Colonic mucosa (tissue), 4 donors: ENCODE measurements around the gene KIF5B. TPM values are rescaled to one million over a fixed set of nuclear protein-coding genes. Genes with fewer than 3 reads are reported as not detected.
"Not testable (repeated sequence)": the region's sequence is repeated elsewhere in the genome, so short reads cannot be mapped to it uniquely, and the experiment has no call there.

Experiments
- DNase-seq: peaks from one replicate; pipeline ENCODE4 v3.0.0-alpha.2; 2020
- H3K27ac ChIP-seq: fragments of 200-600 bp; one replicate; pipeline ENCODE4 v1.8.0; 2021
- H3K27me3 ChIP-seq: fragments of 200-600 bp; one replicate; pipeline ENCODE4 v1.8.0; 2021
- H3K36me3 ChIP-seq: fragments of 200-600 bp; one replicate; pipeline ENCODE4 v1.8.0; 2021
- H3K4me1 ChIP-seq: fragments of 200-600 bp; one replicate; pipeline ENCODE4 v1.8.0; 2021; ENCODE audit warnings: mild to moderate bottlenecking
- H3K4me3 ChIP-seq: fragments of 200-600 bp; one replicate; pipeline ENCODE4 v1.8.0; 2021
- H3K9ac ChIP-seq, 2 donors: one replicate each; pipeline ENCODE4 v1.7.0; 2013; ENCODE audit warnings: control low read depth in 2 of 2, low read depth in 2 of 2, low read length in 2 of 2
- H3K9me3 ChIP-seq: fragments of 200-600 bp; one replicate; pipeline ENCODE4 v1.8.0; 2021
- CTCF ChIP-seq: fragments of 200-600 bp; IDR thresholded peaks from one replicate; pipeline ENCODE4 v1.8.0; 2022; ENCODE audit warnings: antibody characterized with exemption, mild to moderate bottlenecking
- intact Hi-C: fragments of 100-400 bp; cut with DNase I; formaldehyde crosslinking; loops from one replicate; pipeline ENCODE4 v1.14.1; 2022
- total RNA-seq, 2 donors: library from RNA; stranded (reverse); fragmentation: NEBNext Ultra II Directional in 1 of 2; extraction: Animal tissue kit (Norgen Biotek cat#: 25700) in 1 of 2; gene quantifications; one replicate each; pipeline ENCODE4 v1.2.1, GENCODE V29; 2021
- donor health status: healthy.
- donor health status: DM: no; HTN: no; CAD: no.
- donor health status: DM: no; HTN: no; CAD: no.

Gene KIF5B
- total RNA-seq, 2 donors from 2014 or later, result 119 to 153 TPM

GRCh38 chr10:31978156-31978483 lies 78.1 kb downstream of the KIF5B start:
- Histone ChIP-seq H3K27me3 (no peaks in the 10 kb centered on the region), H3K27ac (no peak overlapping the region), H3K4me3 (no peak overlapping the region), H3K9ac (no peak overlapping the region), H3K36me3 (no peaks in the 10 kb centered on the region), H3K9me3 (no peaks in the 10 kb centered on the region), H3K4me1 (no peaks in the 10 kb centered on the region)
- intact Hi-C loops, result no loop called here
- no peak for TF ChIP-seq CTCF
- no peak for DNase-seq

GRCh38 chr10:31977440-31978155 lies 78.6 kb downstream of the KIF5B start:
- Histone ChIP-seq H3K36me3 (no peaks in the 10 kb centered on the region), H3K4me3 (no peak overlapping the region), H3K9ac (no peak overlapping the region), H3K9me3 (no peaks in the 10 kb centered on the region), H3K27ac (no peak overlapping the region), H3K4me1 (no peaks in the 10 kb centered on the region), H3K27me3 (no peaks in the 10 kb centered on the region)
- TF ChIP-seq CTCF, result no peak
- intact Hi-C loops, result no loop called here
- no peak for DNase-seq

GRCh38 chr10:31975157-31975765 lies 81.0 kb downstream of the KIF5B start:
- Histone ChIP-seq H3K36me3 (no peaks in the 10 kb centered on the region), H3K4me1 (no peaks in the 10 kb centered on the region)
- intact Hi-C loops, result no loop called here

GRCh38 chr10:31974434-31975124 lies 81.6 kb downstream of the KIF5B start:
- Histone ChIP-seq H3K9me3 (no peaks in the 10 kb centered on the region), H3K9ac (no peak overlapping the region), H3K27me3 (no peaks in the 10 kb centered on the region), H3K4me1 (no peaks in the 10 kb centered on the region), H3K4me3 (no peak overlapping the region), H3K27ac (no peak overlapping the region), H3K36me3 (no peaks in the 10 kb centered on the region)
- intact Hi-C loops, result no loop called here
- DNase-seq, result no peak
- TF ChIP-seq CTCF, result no peak

More at GRCh38 chr10:31975157-31975765, 81.0 kb downstream of the KIF5B start:
- no peak for DNase-seq
- no peak overlapping the region for H3K9ac ChIP-seq
- H3K27ac ChIP-seq, result no peak overlapping the region
- no peak overlapping the region for H3K4me3 ChIP-seq
- no peak for TF ChIP-seq CTCF
- H3K9me3 ChIP-seq, result no peaks in the 10 kb centered on the region
- no peaks in the 10 kb centered on the region for H3K27me3 ChIP-seq

- intact Hi-C loops, result no loop called here
- TF ChIP-seq CTCF, result no peak
- no peak overlapping the region for H3K4me3 ChIP-seq
- no peaks in the 10 kb centered on the region for H3K9me3 ChIP-seq
- H3K27me3 ChIP-seq, result no peaks in the 10 kb centered on the region
- H3K4me1 ChIP-seq, result no peaks in the 10 kb centered on the region
- no peaks in the 10 kb centered on the region for H3K36me3 ChIP-seq
- H3K9ac ChIP-seq, result no peak overlapping the region
- H3K27ac ChIP-seq, result no peak overlapping the region
- DNase-seq, result no peak
Measured at GRCh38 chr10:31972519-31973041, 83.6 kb downstream of the KIF5B start.

GRCh38 chr10:31969847-31970246 lies 86.4 kb downstream of the KIF5B start:
- H3K4me1 ChIP-seq, H3K9ac ChIP-seq, H3K9me3 ChIP-seq, H3K4me3 ChIP-seq, H3K27me3 ChIP-seq, DNase-seq, H3K27ac ChIP-seq, intact Hi-C loops, H3K36me3 ChIP-seq: not testable (repeated sequence)
